ENCODE measurements around the gene ENOX1.

- TF ChIP-seq POLR2AphosphoS5 (IDR thresholded peaks at IDR 0.05; ENCODE audit: borderline replicate concordance, low read depth, low read length) (no peak), EZH2 (IDR thresholded peaks at IDR 0.05) (no peak)
These were observed 440.3 kb downstream of the ENOX1 start for GRCh38 chr13:43346427-43346826.

Data from SK-N-MC (cell line).